Measurements from ENCODE around the gene IWS1. TPM values are rescaled to one million over a fixed set of nuclear protein-coding genes. Genes with fewer than 3 reads are reported as not detected.

The IWS1 gene
- total RNA-seq, 2 experiments from 2014 or later, result 24.9 to 26.0 TPM

GRCh38 chr2:127523269-127523939 lies 2.9 kb downstream of the IWS1 start:
- no peak for ATAC-seq (ENCODE audit: poor library complexity)
- ChIA-PET CTCF (no interaction called here), POLR2A (no interaction called here)
- H3K27me3 Mint-ChIP-seq, result no peaks in the 10 kb centered on the region
- H3K4me3 ChIP-seq (ENCODE audit: low read length), result no peak overlapping the region
- H3K27ac ChIP-seq (ENCODE audit: low read depth in 1 of 2, low read length in 2 of 2), result no peak overlapping the region
- H3K9me3 Mint-ChIP-seq, result no peaks in the 10 kb centered on the region
- H3K9me3 ChIP-seq (ENCODE audit: control insufficient read depth in 1 of 2, insufficient read depth in 1 of 2, low read length in 2 of 2), result no peaks in the 10 kb centered on the region
- intact Hi-C loops (cut with DNase I, micrococcal nuclease), result loop anchor here in 1 of 2 experiments (5.0 kb wide), 1 partner anchor 569 kb away; the partner anchor contains the start of gene UGGT1
- TF ChIP-seq CTCF (IDR thresholded peaks at IDR 0.05), result no peak
- peaks cover 64% of the 10 kb centered on the region for H3K36me3 Mint-ChIP-seq (ENCODE audit: low read depth)
- H3K4me3 Mint-ChIP-seq, result peak overlapping the region; percentile 75
- DNase-seq, result peak in 1 of 14 experiments; percentile 17
- peaks cover 53% of the 10 kb centered on the region for H3K4me1 Mint-ChIP-seq (ENCODE audit: low read depth)
- peak overlapping the region; percentile 36 for H3K27ac Mint-ChIP-seq
- no peaks in the 10 kb centered on the region for H3K27me3 ChIP-seq (ENCODE audit: control insufficient read depth in 1 of 2, insufficient read depth in 2 of 2, low read length in 2 of 2)
- H3K36me3 ChIP-seq (ENCODE audit: insufficient read depth, low read length), result peaks cover 26% of the 10 kb centered on the region
- H3K4me1 ChIP-seq (ENCODE audit: insufficient read depth, low read length), result peaks cover 32% of the 10 kb centered on the region

- Histone ChIP-seq H3K4me3 (ENCODE audit: low read length) (no peak overlapping the region), H3K36me3 (ENCODE audit: insufficient read depth, low read length) (peaks cover 55% of the 10 kb centered on the region), H3K4me1 (ENCODE audit: insufficient read depth, low read length) (peaks cover 31% of the 10 kb centered on the region), H3K27ac (ENCODE audit: low read depth in 1 of 2, low read length in 2 of 2) (no peak overlapping the region), H3K27me3 (ENCODE audit: control insufficient read depth in 1 of 2, insufficient read depth in 2 of 2, low read length in 2 of 2) (no peaks in the 10 kb centered on the region), H3K9me3 (ENCODE audit: control insufficient read depth in 1 of 2, insufficient read depth in 1 of 2, low read length in 2 of 2) (no peaks in the 10 kb centered on the region)
- Mint-ChIP-seq H3K36me3 (ENCODE audit: low read depth) (peaks cover 79% of the 10 kb centered on the region), H3K27ac (peak overlapping the region; percentile 49), H3K9me3 (no peaks in the 10 kb centered on the region), H3K4me1 (ENCODE audit: low read depth) (peaks cover 64% of the 10 kb centered on the region), H3K4me3 (no peak overlapping the region), H3K27me3 (no peaks in the 10 kb centered on the region)
- ATAC-seq (ENCODE audit: poor library complexity), result no peak
- intact Hi-C loops (cut with DNase I, micrococcal nuclease), result loop anchor here in 1 of 2 experiments (5.0 kb wide), 1 partner anchor 572 kb away; the partner anchor contains the start of gene UGGT1
- ChIA-PET CTCF (no interaction called here), POLR2A (no interaction called here)
- DNase-seq, result no peak
- no peak for TF ChIP-seq CTCF (IDR thresholded peaks at IDR 0.05)
These were observed 5.9 kb downstream of the IWS1 start for GRCh38 chr2:127520424-127520823.

GRCh38 chr2:127517465-127517864 lies 8.8 kb downstream of the IWS1 start:
- H3K4me1 Mint-ChIP-seq (ENCODE audit: low read depth), result peaks cover 78% of the 10 kb centered on the region
- Histone ChIP-seq H3K4me3 (ENCODE audit: low read length) (no peak overlapping the region), H3K4me1 (ENCODE audit: insufficient read depth, low read length) (peaks cover 38% of the 10 kb centered on the region), H3K27me3 (ENCODE audit: control insufficient read depth in 1 of 2, insufficient read depth in 2 of 2, low read length in 2 of 2) (no peaks in the 10 kb centered on the region), H3K9me3 (ENCODE audit: control insufficient read depth in 1 of 2, insufficient read depth in 1 of 2, low read length in 2 of 2) (no peaks in the 10 kb centered on the region), H3K36me3 (ENCODE audit: insufficient read depth, low read length) (peaks cover 62% of the 10 kb centered on the region), H3K27ac (ENCODE audit: low read depth in 1 of 2, low read length in 2 of 2) (no peak overlapping the region)
- H3K4me3 Mint-ChIP-seq, result no peak overlapping the region
- no peaks in the 10 kb centered on the region for H3K27me3 Mint-ChIP-seq
- peaks cover 88% of the 10 kb centered on the region for H3K36me3 Mint-ChIP-seq (ENCODE audit: low read depth)
- TF ChIP-seq CTCF (IDR thresholded peaks at IDR 0.05), result no peak
- ATAC-seq (ENCODE audit: poor library complexity) (no peak), DNase-seq (no peak)
- ChIA-PET POLR2A (no interaction called here), CTCF (no interaction called here)
- peak overlapping the region; percentile 19 for H3K27ac Mint-ChIP-seq
- H3K9me3 Mint-ChIP-seq, result no peaks in the 10 kb centered on the region
- intact Hi-C loops (cut with DNase I, micrococcal nuclease), result no loop called here

Data from CD4-positive, alpha-beta T cell (primary cell).